HG02884 (cell line): Measurements from ENCODE around the gene HEPACAM2.

Source experiments
- ATAC-seq: cut with Tn5 transposase; IDR thresholded peaks from one replicate; pipeline ENCODE4 v1.9.1; 2021; ENCODE audit warnings: mild to moderate bottlenecking, moderate library complexity; ENCODE audit not compliant: unreplicated experiment

Gene HEPACAM2

DNA sequence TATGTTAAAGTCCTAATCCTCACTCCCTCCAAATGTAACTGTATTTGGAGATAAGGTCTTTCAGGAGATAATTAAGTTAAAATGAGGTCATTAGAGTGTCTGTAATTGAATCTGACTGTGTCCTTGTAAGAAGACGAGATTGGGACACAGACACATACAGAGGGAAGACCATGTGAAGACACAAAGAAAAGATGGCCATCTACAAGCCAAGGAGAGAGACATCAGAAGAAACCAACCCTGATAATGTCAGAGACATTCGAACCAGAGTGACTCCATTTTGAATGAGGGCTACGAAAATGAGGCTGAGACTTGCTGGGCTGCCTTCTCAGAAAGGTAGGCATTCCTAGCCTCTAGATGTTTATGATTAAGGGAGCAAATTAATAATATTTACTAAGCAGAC, 77.5 kb downstream of the HEPACAM2 start:
- ATAC-seq = no peak

DNA sequence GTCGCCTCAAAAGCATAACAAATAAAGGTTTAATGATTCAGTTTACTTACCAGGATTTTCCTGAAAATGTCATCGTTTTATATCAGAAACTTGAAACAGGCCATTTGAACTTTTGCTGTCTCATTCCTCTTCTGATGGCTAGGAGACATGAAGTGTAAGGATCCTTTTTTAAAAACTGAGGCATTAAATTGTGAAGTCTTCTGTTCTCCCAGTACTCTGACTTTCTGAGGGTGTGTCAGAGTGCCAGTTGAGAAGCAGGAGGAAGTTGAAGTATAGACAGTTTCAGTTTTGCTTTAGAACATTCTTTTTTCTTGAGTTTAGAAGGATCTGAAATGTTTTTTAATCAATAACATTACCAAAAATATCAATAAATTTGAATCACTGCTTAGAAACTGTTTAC, 78.1 kb downstream of the HEPACAM2 start, which contains the start of gene SAMD9L:
Gene SAMD9L, minus strand, starts transcription at position 242 of the 400 bp plus-strand sequence. CDS start 12,414 bp downstream, outside the sequence.
- peak; percentile 67 for ATAC-seq

DNA sequence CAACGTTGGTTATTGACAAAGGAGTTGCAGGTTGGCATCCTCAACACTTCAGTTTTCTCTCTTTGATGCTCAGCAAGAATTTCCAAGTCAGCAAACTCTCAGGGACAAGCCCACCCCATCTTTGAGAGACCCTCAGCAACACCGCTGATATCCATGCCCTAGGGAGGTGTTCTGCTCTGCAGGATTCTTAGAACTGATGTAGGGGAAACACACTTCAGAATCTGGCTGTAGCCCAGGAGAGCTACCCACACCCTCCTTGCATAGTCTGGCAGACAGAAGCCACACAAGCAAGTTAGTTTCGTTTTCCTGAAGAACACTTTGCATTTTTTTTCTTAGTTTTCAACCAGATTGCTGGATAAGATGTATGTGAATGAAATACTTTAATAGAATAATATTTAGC, 78.9 kb downstream of the HEPACAM2 start:
- ATAC-seq = peak; percentile 67

DNA sequence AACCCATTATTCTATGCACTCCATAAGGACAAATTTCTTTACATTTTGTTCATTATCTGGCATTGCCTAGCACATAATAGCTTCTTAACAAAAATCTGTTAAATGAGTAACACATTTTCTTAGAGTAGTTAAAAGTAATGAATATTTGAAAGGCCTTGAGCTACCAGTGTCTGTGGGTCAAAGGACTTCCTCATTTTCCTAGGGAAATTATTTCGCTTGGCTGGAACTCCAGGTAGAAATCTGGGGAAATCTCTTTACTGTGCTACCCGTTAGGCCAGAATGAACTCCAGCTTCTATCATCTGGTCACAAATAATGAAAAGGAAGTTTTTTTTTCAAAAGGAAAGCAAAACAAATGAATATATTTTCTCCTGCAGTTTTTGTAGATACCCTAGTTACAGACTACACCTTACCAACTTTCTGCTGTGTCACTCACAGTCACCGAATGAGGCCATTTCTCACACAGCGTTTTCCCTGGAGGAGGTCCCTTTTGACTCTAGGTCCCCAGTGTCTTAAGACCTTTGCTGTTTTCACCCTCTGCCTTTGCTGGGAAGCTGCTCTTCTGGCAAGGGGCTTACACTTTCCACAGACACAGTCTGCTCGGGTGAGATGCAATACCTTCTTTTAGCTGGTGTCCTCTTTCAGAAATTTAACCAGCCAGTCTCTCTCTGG, 79.7 kb downstream of the HEPACAM2 start:
- no peak for ATAC-seq

DNA sequence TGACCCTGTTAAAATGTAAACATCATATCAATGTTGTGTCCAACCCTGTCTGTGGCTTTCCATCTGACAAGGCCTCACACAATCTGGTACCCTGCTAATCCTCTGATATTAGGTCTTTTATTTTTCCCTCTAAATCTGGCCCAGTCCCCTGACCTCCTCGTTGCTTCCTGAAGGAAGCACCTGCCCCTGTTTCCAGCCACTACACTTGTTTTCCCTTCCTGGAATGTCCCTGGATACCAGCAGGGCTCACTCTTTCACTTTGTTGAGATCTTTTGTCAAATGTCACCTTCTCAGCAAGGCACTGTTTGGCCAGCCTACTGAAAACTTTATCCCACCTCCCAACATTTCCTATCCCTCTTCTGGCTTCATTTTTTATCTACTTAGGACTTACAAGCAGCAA, 80.2 kb downstream of the HEPACAM2 start:
- ATAC-seq = no peak

DNA sequence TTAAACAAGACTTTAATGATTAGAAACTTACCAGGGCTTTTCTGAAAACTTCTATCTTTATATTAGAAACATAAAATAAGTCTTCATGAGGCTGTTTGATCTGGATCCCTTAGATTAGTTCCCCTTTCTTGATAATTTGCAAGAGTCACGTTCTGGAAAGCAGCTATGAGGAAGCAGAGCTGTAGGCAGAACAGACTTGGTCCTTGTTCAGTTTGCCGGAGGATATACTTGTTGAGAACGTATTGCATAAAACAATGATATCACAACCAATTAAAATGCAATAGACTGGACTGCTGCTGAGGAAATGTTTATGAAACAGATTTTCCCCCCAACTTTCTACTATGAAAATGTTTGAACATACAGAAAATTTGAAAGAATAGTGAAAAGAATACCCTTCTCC, 80.9 kb downstream of the HEPACAM2 start:
- ATAC-seq = no peak

DNA sequence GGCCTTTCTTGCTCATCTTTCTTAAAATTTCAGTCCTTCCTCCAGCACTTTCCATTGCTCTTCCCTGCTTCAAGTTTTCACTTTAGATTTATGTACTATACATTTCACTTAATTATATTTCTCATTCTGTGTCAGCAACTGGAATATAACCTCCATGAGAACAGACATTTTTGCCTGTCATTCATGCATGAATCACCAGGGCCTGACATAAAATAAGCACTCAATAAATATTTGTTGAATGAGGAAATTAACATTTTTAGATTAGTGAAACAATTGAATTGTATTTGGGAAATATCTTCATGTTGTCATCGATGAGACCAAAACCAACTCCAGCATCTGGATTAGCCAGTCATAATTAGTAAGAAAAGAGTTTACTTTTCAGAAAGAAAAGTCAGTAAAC, 84.1 kb downstream of the HEPACAM2 start:
- no peak for ATAC-seq

DNA sequence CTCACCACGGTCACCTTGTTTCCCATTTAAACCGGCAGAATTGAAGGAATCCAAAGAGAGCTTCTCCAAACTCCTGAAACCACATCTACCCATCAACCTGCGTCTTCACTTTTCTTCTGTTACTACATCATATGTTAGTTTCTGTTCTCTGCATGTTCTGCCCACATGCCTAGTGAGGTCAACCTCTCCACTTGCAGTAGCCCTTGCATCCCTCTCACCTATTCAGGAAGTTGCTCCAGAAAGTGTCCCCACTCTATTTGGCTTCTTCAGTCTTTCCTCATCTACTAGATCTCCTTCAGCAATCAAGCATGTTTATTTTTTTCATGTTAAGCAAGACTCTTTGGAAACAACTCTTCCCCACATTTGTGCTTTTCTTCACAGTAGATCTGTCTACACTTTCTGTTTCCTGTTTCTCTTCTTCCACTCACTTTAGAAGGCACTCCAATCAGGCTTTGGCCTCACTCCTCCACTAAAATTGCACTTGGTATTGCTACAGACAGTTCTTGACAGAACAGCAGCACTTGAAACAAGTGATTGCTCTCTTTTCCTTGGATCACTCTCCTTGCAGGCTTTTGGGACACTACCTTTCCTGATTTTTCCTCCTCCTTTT, 85.6 kb downstream of the HEPACAM2 start:
- no peak for ATAC-seq

DNA sequence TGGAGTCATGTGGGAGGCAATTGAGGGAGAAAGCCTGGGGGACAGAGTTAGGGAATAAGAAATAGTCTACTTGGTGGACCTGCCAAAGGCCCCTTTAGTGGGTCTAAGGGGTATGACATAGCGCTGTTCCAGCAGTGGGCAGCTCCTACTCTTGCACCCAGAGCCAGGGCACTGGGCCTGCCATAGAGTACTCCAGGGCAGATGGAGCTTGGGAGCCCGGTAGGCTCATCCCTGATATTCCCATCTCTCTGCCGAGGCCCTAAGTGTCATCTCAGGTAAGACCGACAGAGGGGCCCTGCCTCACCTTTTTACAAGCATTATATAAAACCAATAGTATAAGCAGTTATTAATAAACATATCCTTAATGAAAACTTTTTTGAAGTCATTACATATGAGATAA, 87.7 kb downstream of the HEPACAM2 start:
- ATAC-seq = no peak
